GM18520 (cell line): Measurements from ENCODE around the gene PCDHA1.
"Not testable (repeated sequence)": the region's sequence is repeated elsewhere in the genome, so short reads cannot be mapped to it uniquely, and the experiment has no call there.

Source experiments
- ATAC-seq: cut with Tn5 transposase; IDR thresholded peaks from one replicate; pipeline ENCODE4 v1.9.1; 2021; ENCODE audit not compliant: unreplicated experiment

Gene PCDHA1

DNA sequence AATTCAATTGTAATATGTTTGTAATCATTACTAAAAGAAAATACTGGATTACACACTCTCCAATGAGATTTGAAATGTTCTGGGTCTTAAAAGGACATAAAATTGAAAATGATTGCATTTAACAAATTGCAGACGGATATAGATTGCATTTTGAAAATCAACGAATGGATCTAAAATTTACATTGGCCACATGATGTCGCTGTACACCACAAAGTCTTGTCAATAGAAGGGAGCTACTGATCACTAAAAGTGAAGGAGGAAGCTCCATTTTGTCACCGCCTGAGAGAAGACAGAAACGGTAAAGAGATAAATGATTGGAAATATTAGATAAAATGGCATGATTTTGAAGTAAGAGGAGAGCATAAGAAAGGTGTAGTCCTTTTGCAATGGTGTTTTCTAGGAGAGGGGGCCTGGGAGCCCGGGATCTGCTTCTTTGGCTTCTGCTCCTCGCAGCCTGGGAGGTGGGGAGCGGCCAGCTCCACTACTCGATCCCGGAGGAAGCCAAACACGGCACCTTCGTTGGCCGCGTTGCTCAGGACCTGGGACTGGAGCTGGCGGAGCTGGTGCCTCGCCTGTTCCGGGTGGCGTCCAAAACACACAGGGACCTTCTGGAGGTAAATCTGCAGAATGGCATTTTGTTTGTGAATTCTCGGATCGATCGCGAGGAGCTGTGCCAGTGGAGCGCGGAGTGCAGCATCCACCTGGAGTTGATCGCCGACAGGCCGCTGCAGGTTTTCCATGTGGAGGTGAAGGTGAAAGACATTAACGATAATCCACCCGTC is at the start of gene PCDHA1:
PCDHA1 (plus strand) TSS at position 236 of the 782 bp plus-strand sequence.
- no peak for ATAC-seq

DNA sequence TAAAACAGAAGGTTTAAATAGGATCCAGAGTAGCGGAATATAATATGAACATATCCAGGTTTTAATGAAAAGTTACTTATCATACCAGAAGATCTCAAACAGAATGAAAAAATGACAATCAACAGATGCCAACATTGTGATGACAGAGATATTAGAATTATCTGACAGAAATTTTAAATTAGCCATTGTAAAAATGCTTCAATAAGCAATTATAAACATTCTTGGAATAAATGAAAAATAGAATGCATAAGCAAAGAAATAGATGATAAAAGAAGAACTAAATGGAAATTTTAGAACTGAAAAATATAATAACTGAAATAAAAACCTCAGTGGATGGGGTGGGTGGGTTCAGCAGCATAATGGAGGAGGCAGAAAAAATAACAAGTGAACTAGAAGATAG is 48.5 kb upstream of the PCDHA1 start:
- ATAC-seq: no peak

DNA sequence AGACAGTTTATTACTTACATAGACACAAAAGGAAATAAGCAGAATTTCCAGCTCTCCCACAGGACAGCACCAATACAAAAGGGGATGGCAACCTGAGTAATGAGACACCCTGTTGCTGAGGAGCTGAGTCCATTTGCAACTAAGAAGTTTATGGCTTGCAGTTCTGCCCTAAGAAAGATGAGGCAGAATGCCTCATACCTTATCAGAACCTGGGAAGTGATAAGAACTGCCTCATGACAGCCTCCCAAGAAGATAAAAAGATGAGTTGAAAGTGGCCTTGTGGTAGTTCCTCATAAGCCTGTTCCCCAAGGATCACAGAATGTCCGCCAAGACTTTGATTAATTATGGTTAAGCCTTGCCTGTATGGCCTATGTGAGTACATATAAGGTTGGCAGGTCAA is 44.0 kb upstream of the PCDHA1 start:
- ATAC-seq: no peak

DNA sequence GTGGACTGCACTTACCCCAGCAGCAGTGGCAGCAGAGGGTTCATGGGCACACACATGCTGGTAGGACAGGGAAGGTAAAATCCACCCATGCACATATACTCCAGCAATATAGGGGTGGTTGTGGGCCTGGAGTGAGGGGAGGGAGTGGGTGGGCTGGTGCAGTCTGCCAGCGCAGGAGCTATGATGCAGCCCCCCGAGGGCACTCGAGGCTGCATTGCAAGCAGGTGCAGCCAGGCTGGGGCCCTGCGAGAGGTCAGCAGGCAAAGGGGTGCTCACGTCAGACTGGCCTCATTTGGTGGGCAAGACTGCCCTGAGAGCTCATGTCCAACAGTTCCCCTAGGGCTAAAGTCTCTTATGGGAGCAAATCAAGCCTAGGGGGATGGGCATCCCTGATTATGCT is 32.4 kb upstream of the PCDHA1 start:
- no peak for ATAC-seq

DNA sequence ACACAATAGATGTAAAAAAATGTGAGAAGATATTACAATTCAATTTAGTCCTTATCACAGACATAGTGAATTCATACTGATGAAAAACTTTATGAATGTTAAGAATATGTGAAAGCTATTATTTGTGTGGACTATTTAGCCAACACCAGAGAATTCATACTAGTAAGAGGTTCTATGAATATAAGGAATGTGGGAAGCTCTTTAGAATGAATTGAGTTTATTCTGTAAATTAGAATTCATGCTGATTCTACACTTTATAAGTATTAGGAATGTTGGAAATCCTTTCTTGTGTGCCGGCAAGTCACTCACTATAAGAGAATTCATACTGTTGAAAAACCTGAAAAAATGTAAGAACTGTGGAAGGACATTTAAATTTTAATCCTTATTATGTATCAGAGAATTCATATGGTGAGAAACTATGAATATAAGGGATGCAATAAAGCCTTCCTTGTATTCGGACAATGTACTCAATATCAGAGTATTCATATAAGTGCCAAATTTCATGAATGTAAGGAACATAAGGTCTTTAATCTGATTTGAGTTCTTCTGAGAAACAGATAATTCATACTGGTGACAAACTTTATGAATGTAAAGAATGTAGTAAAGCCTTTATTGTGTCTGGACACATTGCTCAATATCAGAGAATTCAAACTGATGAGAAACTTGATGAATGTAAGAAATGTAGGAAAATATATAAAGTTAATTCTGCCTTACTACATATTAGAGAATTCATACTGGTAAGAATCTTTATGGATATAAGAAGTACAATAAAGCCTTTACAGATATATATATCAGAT is 21.6 kb upstream of the PCDHA1 start:
- ATAC-seq: no peak

DNA sequence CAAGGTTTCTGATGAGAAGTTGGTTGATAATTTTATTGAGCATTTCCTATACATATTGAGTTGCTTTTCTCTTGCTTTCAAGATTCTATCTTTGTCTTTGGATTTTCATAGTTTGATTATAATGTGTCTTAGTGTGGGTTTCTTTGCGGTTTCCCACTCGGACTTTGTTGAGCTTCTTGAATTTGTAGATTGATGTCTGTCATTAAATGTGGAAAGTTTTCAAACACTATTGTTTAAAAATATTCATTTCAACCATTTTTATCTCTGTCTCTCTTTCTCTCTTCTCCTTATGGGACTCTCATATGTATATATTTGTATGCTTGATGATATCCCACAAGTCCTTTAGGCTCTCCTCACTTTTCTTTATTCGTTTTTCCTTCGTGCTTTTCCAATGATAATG is 18.5 kb upstream of the PCDHA1 start:
- no peak for ATAC-seq

DNA sequence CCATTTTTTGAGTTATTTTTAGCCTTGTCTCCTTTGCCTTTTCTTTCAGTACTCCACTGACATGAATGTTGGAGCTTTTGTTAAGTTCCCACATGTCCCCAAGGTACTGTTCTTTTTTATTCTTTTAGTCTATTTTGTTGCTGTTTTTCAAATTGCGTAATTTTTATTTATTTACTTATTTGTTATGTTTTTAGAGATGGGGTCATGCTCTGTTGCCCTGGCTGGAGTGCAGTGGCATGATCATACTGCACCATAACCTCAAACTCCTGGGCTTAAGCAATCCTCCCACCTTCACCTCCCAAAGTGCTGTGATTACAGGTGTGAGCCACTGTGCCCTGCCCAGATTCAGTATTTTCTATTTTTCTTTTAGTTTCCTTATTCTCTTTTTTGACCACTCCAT is 5.4 kb upstream of the PCDHA1 start:
- no peak for ATAC-seq

DNA sequence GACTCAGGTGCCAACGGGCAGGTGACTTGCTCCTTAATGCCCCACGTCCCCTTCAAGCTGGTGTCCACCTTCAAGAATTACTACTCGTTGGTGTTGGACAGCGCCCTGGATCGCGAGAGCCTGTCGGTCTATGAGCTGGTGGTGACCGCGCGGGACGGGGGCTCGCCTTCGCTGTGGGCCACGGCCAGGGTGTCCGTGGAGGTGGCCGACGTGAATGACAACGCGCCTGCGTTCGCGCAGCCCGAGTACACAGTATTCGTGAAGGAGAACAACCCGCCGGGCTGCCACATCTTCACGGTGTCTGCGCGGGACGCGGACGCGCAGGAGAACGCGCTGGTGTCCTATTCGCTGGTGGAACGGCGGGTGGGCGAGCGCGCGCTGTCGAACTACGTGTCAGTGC is 1.5 kb downstream of the PCDHA1 start:
- ATAC-seq: not testable (repeated sequence)

DNA sequence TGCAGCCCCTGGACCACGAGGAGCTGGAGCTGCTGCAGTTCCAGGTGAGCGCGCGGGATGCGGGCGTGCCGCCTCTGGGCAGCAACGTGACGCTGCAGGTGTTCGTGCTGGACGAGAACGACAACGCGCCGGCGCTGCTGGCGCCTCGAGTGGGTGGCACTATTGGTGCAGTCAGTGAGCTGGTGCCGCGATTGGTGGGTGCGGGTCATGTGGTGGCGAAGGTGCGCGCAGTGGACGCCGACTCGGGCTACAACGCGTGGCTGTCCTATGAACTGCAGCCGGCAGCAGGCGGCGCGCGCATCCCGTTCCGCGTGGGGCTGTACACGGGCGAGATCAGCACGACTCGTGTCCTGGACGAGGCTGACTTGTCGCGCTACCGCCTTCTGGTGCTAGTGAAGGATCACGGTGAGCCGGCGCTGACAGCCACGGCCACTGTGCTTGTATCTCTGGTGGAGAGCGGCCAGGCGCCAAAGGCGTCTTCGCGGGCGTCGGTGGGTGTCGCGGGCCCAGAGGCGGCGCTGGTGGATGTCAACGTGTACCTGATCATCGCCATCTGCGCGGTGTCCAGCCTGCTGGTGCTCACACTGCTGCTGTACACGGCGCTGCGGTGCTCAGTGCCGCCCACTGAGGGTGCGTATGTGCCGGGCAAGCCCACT is 2.0 kb downstream of the PCDHA1 start:
- ATAC-seq: not testable (repeated sequence)

DNA sequence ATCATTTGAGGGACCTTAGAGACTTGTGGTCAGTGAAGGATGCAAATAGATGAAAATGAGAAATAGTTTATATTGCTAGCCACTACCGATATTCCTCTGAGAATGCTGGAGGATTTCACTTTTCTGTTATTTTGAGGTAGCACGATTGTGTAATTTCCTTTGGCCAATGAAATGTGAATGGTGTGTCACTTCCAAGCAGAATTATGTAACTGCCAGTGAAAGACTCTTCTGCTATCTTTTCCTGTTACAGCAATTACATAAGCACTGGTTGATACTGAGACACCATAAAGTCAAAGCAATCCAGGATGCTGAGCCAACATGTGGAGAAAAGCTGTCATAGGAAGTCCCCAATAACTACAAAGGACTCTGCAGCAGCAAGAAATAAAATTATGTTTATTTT is 5.1 kb downstream of the PCDHA1 start:
- no peak for ATAC-seq

DNA sequence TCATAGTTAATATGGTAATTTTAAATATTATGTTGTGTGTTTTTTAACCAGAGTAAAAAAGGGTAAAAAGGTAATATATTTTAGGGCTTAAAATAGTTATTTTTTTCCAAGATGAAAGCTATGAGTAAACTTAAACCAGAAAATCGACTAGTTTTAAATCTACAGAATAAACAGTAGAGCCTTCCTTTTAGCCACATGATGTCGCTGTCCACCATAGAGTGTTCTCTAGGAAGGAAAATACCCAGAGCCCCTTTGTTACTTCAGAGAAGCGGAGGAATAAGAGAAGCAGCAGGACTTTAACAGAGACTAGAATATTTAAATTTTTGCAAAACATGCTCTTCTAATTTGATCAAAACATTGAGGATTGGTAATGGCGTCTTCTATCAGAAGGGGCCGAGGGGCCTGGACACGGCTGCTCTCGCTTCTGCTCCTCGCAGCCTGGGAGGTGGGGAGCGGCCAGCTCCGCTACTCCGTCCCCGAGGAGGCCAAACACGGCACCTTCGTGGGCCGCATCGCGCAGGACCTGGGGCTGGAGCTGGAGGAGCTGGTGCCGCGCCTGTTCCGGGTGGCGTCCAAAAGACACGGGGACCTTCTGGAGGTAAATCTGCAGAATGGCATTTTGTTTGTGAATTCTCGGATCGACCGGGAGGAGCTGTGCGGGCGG is 8.8 kb downstream of the PCDHA1 start, which contains the start of gene PCDHA2:
PCDHA2 (plus strand) TSS at position 258 of the 664 bp plus-strand sequence.
- no peak for ATAC-seq

DNA sequence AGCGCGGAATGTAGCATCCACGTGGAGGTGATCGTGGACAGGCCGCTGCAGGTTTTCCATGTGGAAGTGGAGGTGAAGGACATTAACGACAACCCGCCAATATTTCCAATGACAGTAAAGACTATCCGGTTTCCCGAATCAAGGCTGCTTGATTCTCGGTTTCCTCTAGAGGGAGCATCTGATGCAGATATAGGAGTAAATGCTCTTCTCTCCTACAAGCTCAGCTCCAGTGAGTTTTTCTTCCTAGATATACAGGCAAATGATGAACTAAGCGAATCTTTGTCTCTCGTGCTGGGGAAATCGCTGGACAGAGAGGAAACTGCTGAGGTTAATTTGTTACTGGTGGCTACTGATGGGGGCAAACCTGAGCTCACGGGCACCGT is 9.3 kb downstream of the PCDHA1 start:
- ATAC-seq: no peak

DNA sequence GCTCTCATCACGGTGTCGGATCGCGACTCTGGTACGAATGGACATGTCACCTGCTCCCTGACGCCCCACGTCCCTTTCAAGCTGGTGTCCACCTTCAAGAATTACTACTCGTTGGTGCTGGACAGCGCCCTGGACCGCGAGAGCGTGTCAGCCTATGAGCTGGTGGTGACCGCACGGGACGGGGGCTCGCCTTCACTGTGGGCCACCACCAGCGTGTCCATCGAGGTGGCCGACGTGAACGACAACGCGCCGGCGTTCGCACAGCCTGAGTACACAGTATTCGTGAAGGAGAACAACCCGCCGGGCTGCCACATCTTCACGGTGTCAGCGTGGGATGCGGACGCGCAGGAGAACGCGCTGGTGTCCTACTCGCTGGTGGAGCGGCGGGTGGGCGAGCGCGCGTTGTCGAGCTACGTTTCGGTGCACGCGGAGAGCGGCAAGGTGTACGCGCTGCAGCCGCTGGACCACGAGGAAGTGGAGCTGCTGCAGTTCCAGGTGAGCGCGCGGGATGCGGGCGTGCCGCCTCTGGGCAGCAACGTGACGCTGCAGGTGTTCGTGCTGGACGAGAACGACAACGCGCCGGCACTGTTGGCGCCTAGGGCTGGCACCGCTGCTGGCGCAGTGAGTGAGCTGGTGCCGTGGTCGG is 10.3 kb downstream of the PCDHA1 start:
- not testable (repeated sequence) for ATAC-seq

DNA sequence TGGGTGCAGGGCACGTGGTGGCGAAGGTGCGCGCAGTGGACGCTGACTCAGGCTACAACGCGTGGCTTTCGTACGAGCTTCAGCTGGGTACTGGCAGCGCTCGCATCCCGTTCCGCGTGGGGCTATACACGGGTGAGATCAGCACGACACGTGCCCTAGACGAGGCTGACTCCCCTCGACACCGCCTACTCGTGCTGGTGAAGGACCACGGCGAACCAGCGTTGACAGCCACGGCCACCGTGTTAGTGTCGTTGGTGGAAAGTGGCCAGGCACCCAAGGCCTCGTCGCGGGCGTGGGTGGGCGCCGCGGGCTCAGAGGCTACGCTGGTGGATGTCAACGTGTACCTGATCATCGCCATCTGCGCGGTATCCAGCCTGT is 10.8 kb downstream of the PCDHA1 start:
- no peak for ATAC-seq

DNA sequence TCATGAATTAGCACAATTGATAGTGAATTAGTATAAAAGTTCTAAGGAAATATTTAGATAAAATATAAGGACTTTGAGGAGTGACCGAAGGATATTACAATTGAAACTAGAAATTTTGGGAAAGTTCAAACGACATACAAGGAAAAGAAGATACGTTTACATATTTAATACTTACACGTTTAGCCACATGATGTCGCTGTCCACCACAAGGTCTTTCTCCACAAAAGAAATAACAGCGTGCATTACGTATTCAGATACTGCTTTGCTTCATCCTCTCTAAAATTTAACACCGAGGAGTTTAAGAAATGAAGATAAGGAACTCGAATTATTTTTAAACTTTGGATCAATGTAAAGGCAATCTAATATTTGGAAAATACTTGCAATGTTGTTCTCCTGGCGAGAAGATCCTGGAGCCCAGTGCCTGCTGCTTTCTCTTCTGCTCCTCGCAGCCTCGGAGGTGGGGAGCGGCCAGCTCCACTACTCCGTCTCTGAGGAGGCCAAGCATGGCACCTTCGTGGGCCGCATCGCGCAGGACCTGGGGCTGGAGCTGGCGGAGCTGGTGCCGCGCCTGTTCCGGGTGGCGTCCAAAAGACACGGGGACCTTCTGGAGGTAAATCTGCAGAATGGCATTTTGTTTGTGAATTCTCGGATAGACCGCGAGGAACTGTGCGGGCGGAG is 15.0 kb downstream of the PCDHA1 start, which contains the start of gene PCDHA3:
PCDHA3 (plus strand) TSS at position 242 of the 678 bp plus-strand sequence.
- ATAC-seq: no peak

DNA sequence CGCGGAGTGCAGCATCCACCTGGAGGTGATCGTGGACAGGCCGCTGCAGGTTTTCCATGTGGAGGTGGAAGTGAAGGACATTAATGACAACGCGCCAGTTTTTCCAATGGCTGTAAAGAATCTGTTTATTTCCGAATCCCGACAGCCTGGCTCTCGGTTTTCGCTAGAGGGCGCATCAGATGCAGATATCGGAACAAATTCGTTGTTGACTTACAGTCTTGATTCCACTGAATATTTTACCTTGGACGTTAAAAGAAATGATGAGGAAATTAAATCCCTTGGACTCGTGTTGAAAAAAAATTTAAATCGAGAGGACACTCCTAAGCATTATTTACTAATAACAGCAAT is 15.5 kb downstream of the PCDHA1 start:
- no peak for ATAC-seq

DNA sequence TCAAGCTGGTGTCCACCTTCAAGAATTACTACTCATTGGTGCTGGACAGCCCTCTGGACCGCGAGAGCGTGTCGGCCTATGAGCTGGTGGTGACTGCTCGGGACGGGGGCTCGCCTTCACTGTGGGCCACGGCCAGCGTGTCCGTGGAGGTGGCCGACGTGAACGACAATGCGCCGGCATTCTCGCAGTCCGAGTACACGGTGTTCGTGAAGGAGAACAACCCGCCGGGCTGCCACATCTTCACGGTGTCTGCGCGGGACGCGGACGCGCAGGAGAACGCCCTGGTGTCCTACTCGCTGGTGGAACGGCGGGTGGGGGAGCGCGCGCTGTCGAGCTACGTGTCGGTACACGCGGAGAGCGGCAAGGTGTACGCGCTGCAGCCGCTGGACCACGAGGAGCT is 16.4 kb downstream of the PCDHA1 start:
- not testable (repeated sequence) for ATAC-seq

DNA sequence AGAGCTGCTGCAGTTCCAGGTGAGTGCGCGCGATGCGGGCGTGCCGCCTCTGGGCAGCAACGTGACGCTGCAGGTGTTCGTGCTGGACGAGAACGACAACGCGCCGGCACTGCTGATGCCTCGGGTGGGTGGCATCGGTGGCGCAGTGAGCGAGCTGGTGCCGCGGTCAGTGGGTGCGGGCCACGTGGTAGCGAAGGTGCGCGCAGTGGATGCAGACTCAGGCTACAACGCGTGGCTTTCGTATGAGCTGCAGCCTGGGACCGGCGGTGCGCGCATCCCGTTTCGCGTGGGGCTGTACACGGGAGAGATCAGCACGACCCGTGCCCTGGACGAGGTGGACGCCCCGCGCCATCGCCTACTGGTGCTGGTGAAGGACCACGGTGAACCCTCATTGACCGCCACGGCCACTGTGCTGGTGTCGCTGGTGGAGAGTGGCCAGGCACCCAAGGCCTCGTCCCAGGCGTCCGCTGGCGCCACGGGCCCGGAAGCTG is 16.9 kb downstream of the PCDHA1 start:
- no peak for ATAC-seq

DNA sequence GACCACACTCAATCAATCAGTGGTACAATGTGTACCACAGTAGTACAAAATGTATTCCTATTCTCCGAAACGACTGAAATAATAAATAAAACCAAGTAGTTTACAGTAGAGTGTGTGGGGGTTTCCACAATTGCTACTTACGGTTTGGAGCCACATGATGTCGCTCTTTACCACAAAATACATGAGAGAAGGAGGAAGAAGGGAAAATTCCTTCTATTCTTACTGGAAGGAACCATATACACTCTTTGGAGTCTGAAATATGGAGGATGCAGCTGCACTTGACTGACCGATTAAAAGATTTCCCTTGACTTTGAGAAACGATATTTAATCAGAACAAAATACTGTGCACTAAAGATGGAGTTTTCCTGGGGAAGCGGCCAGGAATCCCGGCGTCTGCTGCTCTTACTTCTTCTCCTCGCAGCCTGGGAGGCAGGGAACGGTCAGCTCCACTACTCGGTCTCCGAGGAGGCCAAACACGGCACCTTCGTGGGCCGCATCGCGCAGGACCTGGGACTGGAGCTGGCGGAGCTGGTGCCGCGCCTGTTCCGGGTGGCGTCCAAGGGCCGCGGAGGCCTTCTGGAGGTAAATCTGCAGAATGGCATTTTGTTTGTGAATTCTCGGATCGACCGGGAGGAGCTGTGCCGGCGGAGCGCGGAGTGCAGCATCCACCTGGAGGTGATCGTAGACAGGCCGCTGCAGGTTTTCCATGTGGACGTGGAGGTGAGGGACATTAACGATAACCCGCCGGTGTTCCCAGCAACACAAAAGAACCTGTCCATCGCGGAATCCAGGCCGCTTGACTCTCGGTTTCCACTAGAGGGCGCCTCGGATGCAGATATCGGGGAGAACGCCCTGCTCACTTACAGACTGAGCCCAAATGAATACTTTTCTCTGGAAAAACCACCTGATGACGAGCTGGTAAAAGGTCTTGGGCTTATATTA is 21.2 kb downstream of the PCDHA1 start, which contains the start of gene PCDHA4:
PCDHA4 (plus strand) TSS at position 235 of the 942 bp plus-strand sequence.
- ATAC-seq: no peak
